ENCODE data around the gene ANKS1A. TPM values are rescaled to one million over a fixed set of nuclear protein-coding genes. Genes with fewer than 3 reads are reported as not detected.

The ANKS1A gene
- total and polyA plus RNA-seq, 2 of the 4 experiments (the other 2 are of a cell fraction) = 7.2 to 7.5 TPM

GRCh38 chr6:34887753-34888513 lies 1.1 kb upstream of the ANKS1A start, which contains the start of gene TAF11:
TAF11 (minus strand) TSS chr6:34888042; CDS start chr6:34887957, 85 bp downstream.
- H4K91ac ChIP-seq (ENCODE audit: insufficient read depth, low read depth, low read length) = peak within 1 kb of the TSS; percentile 71; the same call in 1 of the 2 replicates
- in situ Hi-C loops (cut with MboI; ENCODE audit: low sequenced_read_pairs) (no loop called here), intact Hi-C loops (cut with micrococcal nuclease) (loop anchor here (1.0 to 5.0 kb wide), 7 partner anchors 83 to 353 kb away; no protein-coding TSS in a partner anchor), dilution Hi-C loops (cut with HindIII; ENCODE audit: low sequenced_read_pairs, unreplicated experiment) (no loop called here)
- no TSS peak for BruUV-seq (replicated peaks)
- H2AK9ac ChIP-seq (replicated peaks; ENCODE audit: low read depth, low read length, poor library complexity) = peak within 1 kb of the TSS; percentile 83
- 0% methylated on average over 13 of the region's 43 CpGs; no CpG with 5 or more reads in 1 of the 2 experiments for WGBS, 2 experiments (ENCODE audit: extremely low coverage in 2 of 2, insufficient read length in 1 of 2)
- no peak within 1 kb of the TSS for H2BK15ac ChIP-seq (ENCODE audit: low read depth, low read length)
- no peaks in the 10 kb centered on the region for H3K4me1 ChIP-seq (ENCODE audit: control insufficient read depth, insufficient read depth, low read length)
- peak within 1 kb of the TSS; percentile 96 for H4K5ac ChIP-seq (ENCODE audit: low read depth, low read length)
- H3K9me1 ChIP-seq (ENCODE audit: insufficient read depth, low read length) = no peaks in the 10 kb centered on the region
- H3K18ac ChIP-seq (ENCODE audit: low read depth, low read length) = peak within 1 kb of the TSS; percentile 19; the same call in 1 of the 2 replicates
- H3K56ac ChIP-seq (ENCODE audit: extremely low read depth, insufficient read depth, low read length) = peak within 1 kb of the TSS; percentile 71
- peak; percentile 92 for ATAC-seq (ENCODE audit: low read depth)
- peak within 1 kb of the TSS; percentile 80 for H3K4me3 ChIP-seq (ENCODE audit: insufficient read depth, low read depth, low read length)
- H3K14ac ChIP-seq (replicated peaks; ENCODE audit: low read depth, low read length) = peak within 1 kb of the TSS; percentile 77
- peak; percentile 96 for DNase-seq
- peak within 1 kb of the TSS; percentile 69; the same call in 1 of the 2 replicates for H3K4ac ChIP-seq (ENCODE audit: low read depth, low read length)
- no peak within 1 kb of the TSS; the same call in 1 of the 2 replicates for H2BK20ac ChIP-seq (ENCODE audit: low read depth, low read length)
- H3K79me1 ChIP-seq (ENCODE audit: low read depth in 1 of 2, low read length in 2 of 2) = peaks cover 33 to 40% of the 10 kb centered on the region in 2 experiments
- peak within 1 kb of the TSS; percentile 96 for H3K4me2 ChIP-seq (ENCODE audit: low read depth, low read length)
- H3K27me3 ChIP-seq (ENCODE audit: control insufficient read depth, insufficient read depth, low read length) = no peaks in the 10 kb centered on the region
- TF ChIP-seq FOS (IDR thresholded peaks at IDR 0.05; ENCODE audit: low read depth, low read length) = no peak
- TF ChIP-seq POLR2A (IDR thresholded peaks at IDR 0.05; ENCODE audit: low read depth, low read length) = peak; percentile 88
- 0 out of 2 replicates have a peak, but pooled peaks have one; percentile 7 for TF ChIP-seq SMC3 (IDR thresholded peaks at IDR 0.05; ENCODE audit: low read depth, low read length)
- peak; percentile 24 for TF ChIP-seq RCOR1 (IDR thresholded peaks at IDR 0.05; ENCODE audit: insufficient replicate concordance, low read length)
- TF ChIP-seq, protein P1, sequence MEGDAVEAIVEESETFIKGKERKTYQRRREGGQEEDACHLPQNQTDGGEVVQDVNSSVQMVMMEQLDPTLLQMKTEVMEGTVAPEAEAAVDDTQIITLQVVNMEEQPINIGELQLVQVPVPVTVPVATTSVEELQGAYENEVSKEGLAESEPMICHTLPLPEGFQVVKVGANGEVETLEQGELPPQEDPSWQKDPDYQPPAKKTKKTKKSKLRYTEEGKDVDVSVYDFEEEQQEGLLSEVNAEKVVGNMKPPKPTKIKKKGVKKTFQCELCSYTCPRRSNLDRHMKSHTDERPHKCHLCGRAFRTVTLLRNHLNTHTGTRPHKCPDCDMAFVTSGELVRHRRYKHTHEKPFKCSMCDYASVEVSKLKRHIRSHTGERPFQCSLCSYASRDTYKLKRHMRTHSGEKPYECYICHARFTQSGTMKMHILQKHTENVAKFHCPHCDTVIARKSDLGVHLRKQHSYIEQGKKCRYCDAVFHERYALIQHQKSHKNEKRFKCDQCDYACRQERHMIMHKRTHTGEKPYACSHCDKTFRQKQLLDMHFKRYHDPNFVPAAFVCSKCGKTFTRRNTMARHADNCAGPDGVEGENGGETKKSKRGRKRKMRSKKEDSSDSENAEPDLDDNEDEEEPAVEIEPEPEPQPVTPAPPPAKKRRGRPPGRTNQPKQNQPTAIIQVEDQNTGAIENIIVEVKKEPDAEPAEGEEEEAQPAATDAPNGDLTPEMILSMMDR (conservative IDR thresholded peaks at IDR 0.05; ENCODE audit: low read depth, low read length) = no peak
- TF ChIP-seq RAD21 (IDR thresholded peaks at IDR 0.05; ENCODE audit: low read length) = peak; percentile 4; the same call in 1 of the 2 replicates
- peak; percentile 76; the same call in 1 of the 2 replicates for TF ChIP-seq MXI1 (IDR thresholded peaks at IDR 0.05; ENCODE audit: borderline replicate concordance, low read depth, low read length)
- peak; percentile 85 for TF ChIP-seq MAZ (IDR thresholded peaks at IDR 0.05; ENCODE audit: borderline replicate concordance, low read depth, low read length)
- TF ChIP-seq ELK1 (IDR thresholded peaks at IDR 0.05; ENCODE audit: borderline replicate concordance, low read depth, low read length) = no peak
- TF ChIP-seq NFE2L2 (IDR thresholded peaks at IDR 0.05; ENCODE audit: low read depth, low read length) = 0 out of 2 replicates have a peak, but pooled peaks have one; percentile 5
- ChIA-PET POLR2A (ENCODE audit: unreplicated experiment) (no interaction called here), CTCF (interaction anchor here (0.6 kb wide), 1 partner anchor 246 kb away, joined by 3 read pairs; no protein-coding TSS in a partner anchor)
- peak within 1 kb of the TSS; percentile 52 for H2BK120ac ChIP-seq (ENCODE audit: low read depth, low read length)
- peak within 1 kb of the TSS; percentile 90 for H3K9ac ChIP-seq (ENCODE audit: low read depth, low read length)
- peak within 1 kb of the TSS; percentile 61 for H3K23ac ChIP-seq (ENCODE audit: low read depth, low read length)
- H2AFZ ChIP-seq (replicated peaks; ENCODE audit: low read length, poor library complexity) = peak within 1 kb of the TSS; percentile 95
- no peaks in the 10 kb centered on the region; the same call in 1 of the 2 replicates for H4K20me1 ChIP-seq (ENCODE audit: insufficient read depth, low read length)
- H2AK5ac ChIP-seq (ENCODE audit: low read depth, low read length) = no peak within 1 kb of the TSS
- peak within 1 kb of the TSS; percentile 71 for H2BK5ac ChIP-seq (ENCODE audit: low read depth, low read length, poor library complexity, severe bottlenecking)
- no peaks in the 10 kb centered on the region for H3K9me3 ChIP-seq (ENCODE audit: control insufficient read depth, insufficient read depth, low read length)
- H3K27ac ChIP-seq (ENCODE audit: insufficient read depth, low read length) = peak within 1 kb of the TSS; percentile 85
- peak within 1 kb of the TSS; percentile 78 to 91 for H4K8ac ChIP-seq (ENCODE audit: low read depth in 2 of 2, low read length in 2 of 2)
- H3K36me3 ChIP-seq (ENCODE audit: control insufficient read depth, insufficient read depth, low read length) = no peaks in the 10 kb centered on the region

Data from IMR-90 (cell line).